ENCODE results near the gene NSMCE1.
"Not testable (repeated sequence)": the region's sequence is repeated elsewhere in the genome, so short reads cannot be mapped to it uniquely, and the experiment has no call there.

Gene NSMCE1

GRCh38 chr16:27267037-27267677 lies 1.4 kb downstream of the NSMCE1 start:
- H3K27me3 ChIP-seq (replicated peaks; ENCODE audit: insufficient read depth, low read length), result no peaks in the 10 kb centered on the region
- DNase-seq, result no peak
- no peak overlapping the region for H2AFZ ChIP-seq (ENCODE audit: low read length)
- no peak for TF ChIP-seq EZH2 (optimal IDR thresholded peaks at IDR 0.05; ENCODE audit: low read depth, low read length)
- H3K9ac ChIP-seq (ENCODE audit: low read length), result no peak overlapping the region
- no peaks in the 10 kb centered on the region for H3K9me2 ChIP-seq (replicated peaks; ENCODE audit: insufficient read depth, low read length)
- no peaks in the 10 kb centered on the region; the same call in 1 of the 2 replicates for H3F3A ChIP-seq (ENCODE audit: insufficient read depth, low read length)
- H4K20me1 ChIP-seq (ENCODE audit: insufficient read depth, low read length), result no peaks in the 10 kb centered on the region
- no peaks in the 10 kb centered on the region for H3K9me3 ChIP-seq (replicated peaks; ENCODE audit: insufficient read depth, low read length)
- H3K79me2 ChIP-seq (ENCODE audit: low read length), result no peaks in the 10 kb centered on the region
- H3K4me1 ChIP-seq (ENCODE audit: low read length), result no peaks in the 10 kb centered on the region
- H3K27ac ChIP-seq (ENCODE audit: low read length), result no peak overlapping the region
- H3K4me3 ChIP-seq (ENCODE audit: low read length), result no peak overlapping the region
- H3K4me2 ChIP-seq (ENCODE audit: low read depth, low read length), result no peak overlapping the region
- H3K36me3 ChIP-seq (replicated peaks; ENCODE audit: insufficient read depth, low read length), result no peaks in the 10 kb centered on the region

GRCh38 chr16:27265982-27266381 lies 2.6 kb downstream of the NSMCE1 start:
- no peaks in the 10 kb centered on the region for H3K4me1 ChIP-seq (ENCODE audit: low read length)
- H4K20me1 ChIP-seq (ENCODE audit: insufficient read depth, low read length), result no peaks in the 10 kb centered on the region
- no peak overlapping the region for H3K27ac ChIP-seq (ENCODE audit: low read length)
- DNase-seq, result no peak
- no peaks in the 10 kb centered on the region for H3K27me3 ChIP-seq (replicated peaks; ENCODE audit: insufficient read depth, low read length)
- no peaks in the 10 kb centered on the region for H3K36me3 ChIP-seq (replicated peaks; ENCODE audit: insufficient read depth, low read length)
- no peaks in the 10 kb centered on the region for H3K9me3 ChIP-seq (replicated peaks; ENCODE audit: insufficient read depth, low read length)
- no peak overlapping the region for H2AFZ ChIP-seq (ENCODE audit: low read length)
- no peak overlapping the region for H3K4me3 ChIP-seq (ENCODE audit: low read length)
- no peak overlapping the region for H3K9ac ChIP-seq (ENCODE audit: low read length)
- no peaks in the 10 kb centered on the region; the same call in 1 of the 2 replicates for H3F3A ChIP-seq (ENCODE audit: insufficient read depth, low read length)
- no peaks in the 10 kb centered on the region for H3K9me2 ChIP-seq (replicated peaks; ENCODE audit: insufficient read depth, low read length)
- no peaks in the 10 kb centered on the region for H3K79me2 ChIP-seq (ENCODE audit: low read length)
- H3K4me2 ChIP-seq (ENCODE audit: low read depth, low read length), result no peak overlapping the region
- TF ChIP-seq CTCF (IDR thresholded peaks at IDR 0.05; ENCODE audit: low read length) (no peak), EZH2phosphoT487 (IDR thresholded peaks at IDR 0.05; ENCODE audit: low read length) (no peak), EZH2 (optimal IDR thresholded peaks at IDR 0.05; ENCODE audit: low read depth, low read length) (no peak)

- Histone ChIP-seq H3K9ac (ENCODE audit: low read length) (no peak overlapping the region), H3K27ac (ENCODE audit: low read length) (no peak overlapping the region), H3K4me1 (ENCODE audit: low read length) (no peaks in the 10 kb centered on the region), H3K4me2 (ENCODE audit: low read depth, low read length) (no peak overlapping the region), H3K9me3 (replicated peaks; ENCODE audit: insufficient read depth, low read length) (no peaks in the 10 kb centered on the region), H3F3A (ENCODE audit: insufficient read depth, low read length) (no peaks in the 10 kb centered on the region), H4K20me1 (ENCODE audit: insufficient read depth, low read length) (no peaks in the 10 kb centered on the region), H2AFZ (ENCODE audit: low read length) (no peak overlapping the region), H3K4me3 (ENCODE audit: low read length) (no peak overlapping the region), H3K9me2 (replicated peaks; ENCODE audit: insufficient read depth, low read length) (no peaks in the 10 kb centered on the region), H3K27me3 (replicated peaks; ENCODE audit: insufficient read depth, low read length) (no peaks in the 10 kb centered on the region), H3K79me2 (ENCODE audit: low read length) (no peaks in the 10 kb centered on the region), H3K36me3 (replicated peaks; ENCODE audit: insufficient read depth, low read length) (no peaks in the 10 kb centered on the region)
- no peak for DNase-seq
- TF ChIP-seq EZH2phosphoT487 (IDR thresholded peaks at IDR 0.05; ENCODE audit: low read length) (no peak), EZH2 (optimal IDR thresholded peaks at IDR 0.05; ENCODE audit: low read depth, low read length) (no peak), CTCF (IDR thresholded peaks at IDR 0.05; ENCODE audit: low read length) (no peak)
Observed at GRCh38 chr16:27264151-27264550, 4.4 kb downstream of the NSMCE1 start.

- not testable (repeated sequence) for H3K27me3 ChIP-seq (replicated peaks; ENCODE audit: insufficient read depth, low read length); H3K9me3 ChIP-seq (replicated peaks; ENCODE audit: insufficient read depth, low read length); DNase-seq; H4K20me1 ChIP-seq (ENCODE audit: insufficient read depth, low read length); H3F3A ChIP-seq (ENCODE audit: insufficient read depth, low read length); H3K79me2 ChIP-seq (ENCODE audit: low read length); H3K9ac ChIP-seq (ENCODE audit: low read length); H3K4me2 ChIP-seq (ENCODE audit: low read depth, low read length); H3K36me3 ChIP-seq (replicated peaks; ENCODE audit: insufficient read depth, low read length); H3K4me3 ChIP-seq (ENCODE audit: low read length); H2AFZ ChIP-seq (ENCODE audit: low read length); H3K27ac ChIP-seq (ENCODE audit: low read length); H3K9me2 ChIP-seq (replicated peaks; ENCODE audit: insufficient read depth, low read length); H3K4me1 ChIP-seq (ENCODE audit: low read length)
Observed at GRCh38 chr16:27262904-27263423, 5.6 kb downstream of the NSMCE1 start.
